Esophagus muscularis mucosa (tissue), 4 donors: Measurements from ENCODE around the gene UBL4A. TPM values are rescaled to one million over a fixed set of nuclear protein-coding genes. Genes with fewer than 3 reads are reported as not detected.
"Not testable (repeated sequence)": the region's sequence is repeated elsewhere in the genome, so short reads cannot be mapped to it uniquely, and the experiment has no call there.

Experiments
- DNase-seq: peaks from one replicate; pipeline ENCODE4 v3.0.0-alpha.2; 2017; ENCODE audit errors: extremely low spot score
- H3K27ac ChIP-seq, 4 donors: fragments of 200-600 bp; sonication (generic); replicated peaks in 1 of 4; 1 replicate in 3 of 4; 2 replicates in 1 of 4; pipeline ENCODE4 v1.5.1; 2016 to 2019; ENCODE audit warnings: mild to moderate bottlenecking in 1 of 4
- H3K27me3 ChIP-seq, 4 donors: fragments of 200-600 bp; sonication (generic); one replicate each; pipeline versions ENCODE4 v1.5.1 to v1.6.0; 2016 to 2019
- H3K36me3 ChIP-seq, 4 donors: fragments of 200-600 bp; sonication (generic); one replicate each; pipeline ENCODE4 v1.5.1; 2016 to 2019
- H3K4me1 ChIP-seq, 4 donors: fragments of 200-600 bp; sonication (generic); one replicate each; pipeline ENCODE4 v1.5.1; 2016 to 2019
- H3K4me3 ChIP-seq, 4 donors: fragments of 200-600 bp; sonication (generic); 1 replicate in 2 of 4; 2 replicates in 2 of 4; pipeline ENCODE4 v1.5.1; 2016 to 2019; ENCODE audit warnings: mild to moderate bottlenecking in 4 of 4, moderate library complexity in 1 of 4
- H3K9me3 ChIP-seq, 4 donors: fragments of 200-600 bp; sonication (generic); 1 replicate in 3 of 4; 2 replicates in 1 of 4; pipeline ENCODE4 v1.5.1; 2016 to 2019
- CTCF ChIP-seq, 3 experiments: fragments of 200-600 bp in 2 of 3; fragments of 450-650 bp in 1 of 3; sonication (generic) in 2 of 3; IDR thresholded peaks; one replicate each; pipeline ENCODE4 v1.5.1; 2017 to 2019; ENCODE audit warnings: antibody characterized with exemption in 3 of 3, mild to moderate bottlenecking in 2 of 3, moderate library complexity in 1 of 3
- EP300 ChIP-seq: sonication (generic); formaldehyde crosslinking; IDR thresholded peaks from one replicate; pipeline ENCODE4 v1.6.1; 2017; ENCODE audit warnings: antibody characterized with exemption
- POLR2A ChIP-seq: fragments of 450-650 bp; IDR thresholded peaks from one replicate; pipeline ENCODE4 v1.6.1; 2017; ENCODE audit warnings: antibody characterized with exemption, moderate library complexity, mild to moderate bottlenecking, low read depth
- POLR2AphosphoS5 ChIP-seq, 2 donors: sonication (generic); formaldehyde crosslinking; IDR thresholded peaks; one replicate each; pipeline ENCODE4 v1.6.1; 2017; ENCODE audit warnings: antibody characterized with exemption in 2 of 2
- WGBS: methylation state at CpG from one replicate; pipeline ENCODE4 v1.1.5; 2018; 5-methylcytosine and 5-hydroxymethylcytosine counted together
- intact Hi-C: fragments of 100-400 bp; cut with DNase I; formaldehyde crosslinking; loops from one replicate; pipeline ENCODE4 v1.15.1; 2023
- total RNA-seq, 4 donors: library from RNA; depleted of rRNA; stranded (reverse); fragments of >200 nt; gene quantifications; one replicate each; pipeline versions ENCODE4 v1.1.0 to v1.2.1, GENCODE V29; 2016

Gene UBL4A
- total RNA-seq, 4 donors from 2014 or later: 41.7 to 75.8 (median 57.9) TPM

DNA sequence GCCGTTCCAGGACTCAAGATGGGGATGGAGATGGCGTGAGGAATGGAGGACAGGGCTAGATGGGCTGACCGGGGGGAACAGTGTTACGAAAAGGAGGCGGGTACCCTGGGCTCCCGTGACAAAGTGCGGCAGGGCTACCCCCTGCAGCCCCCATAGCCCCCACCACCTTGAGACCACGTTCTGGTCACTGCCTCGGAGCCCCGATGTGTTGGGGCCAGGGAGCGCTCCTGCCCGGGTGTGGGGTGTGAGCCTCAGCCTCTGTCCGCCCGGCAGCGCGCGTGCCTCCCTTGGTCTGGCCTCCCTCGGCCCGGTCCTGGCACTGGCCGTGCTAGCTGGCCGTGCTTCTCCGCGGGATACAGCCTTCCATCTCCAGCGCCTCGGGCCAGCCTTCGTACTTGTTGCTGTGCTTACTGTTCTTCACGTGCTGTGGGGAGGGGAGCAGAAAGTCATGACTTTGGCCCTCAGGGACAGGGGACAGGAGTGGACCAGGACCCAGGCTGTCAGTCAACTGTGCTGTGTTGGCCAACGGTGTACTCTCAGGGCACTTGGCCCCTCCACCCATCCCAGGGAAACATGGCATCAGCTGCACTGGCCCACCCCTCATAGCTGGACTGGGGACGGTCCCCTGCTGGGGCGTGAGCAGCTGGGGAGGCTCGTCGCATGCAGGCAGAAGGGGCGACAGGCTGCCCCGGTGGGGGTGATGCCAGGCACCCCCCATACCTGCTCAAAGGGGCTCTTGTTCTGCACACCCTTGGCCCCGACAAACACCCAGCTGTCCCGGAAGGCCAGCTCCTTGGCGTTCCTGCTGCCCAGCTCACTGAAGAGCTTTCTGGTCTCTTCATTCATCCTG lies 20.3 kb upstream of the UBL4A start:
- TF ChIP-seq POLR2A (no peak), CTCF (IDR thresholded peaks at IDR 0.05) (no peak), POLR2AphosphoS5 (IDR thresholded peaks at IDR 0.05) (no peak), EP300 (no peak)
- intact Hi-C loops: no loop called here
- no peak overlapping the region for H3K4me3 ChIP-seq
- peaks cover 0 to 45% (median 31%) of the 10 kb centered on the region in 4 donors for H3K36me3 ChIP-seq
- no peaks in the 10 kb centered on the region for H3K27me3 ChIP-seq
- WGBS: 92% methylated on average over 22 of the region's 37 CpGs
- peaks cover 0 to 4% (median 0%) of the 10 kb centered on the region in 4 donors for H3K9me3 ChIP-seq
- no peak for DNase-seq
- no peaks in the 10 kb centered on the region for H3K4me1 ChIP-seq
- H3K27ac ChIP-seq: no peak overlapping the region

- 83% methylated on average over 12 of the region's 12 CpGs for WGBS
- Histone ChIP-seq H3K36me3 (peaks cover 0 to 45% (median 31%) of the 10 kb centered on the region in 4 donors), H3K4me1 (no peaks in the 10 kb centered on the region), H3K27me3 (no peaks in the 10 kb centered on the region), H3K4me3 (no peak overlapping the region), H3K27ac (no peak overlapping the region), H3K9me3 (peaks cover 0 to 4% (median 0%) of the 10 kb centered on the region in 4 donors)
- TF ChIP-seq CTCF (IDR thresholded peaks at IDR 0.05) (no peak), POLR2A (no peak), POLR2AphosphoS5 (IDR thresholded peaks at IDR 0.05) (no peak), EP300 (no peak)
- intact Hi-C loops: no loop called here
- DNase-seq: no peak
Observed at GRCh38 chrX:154505734-154506133, 19.3 kb upstream of the UBL4A start.

GRCh38 chrX:154502989-154503388 lies 16.6 kb upstream of the UBL4A start:
- no peak overlapping the region for H3K4me3 ChIP-seq
- intact Hi-C loops: no loop called here
- WGBS: 73% methylated on average over 3 of the region's 3 CpGs
- TF ChIP-seq POLR2A (no peak), POLR2AphosphoS5 (IDR thresholded peaks at IDR 0.05) (no peak), CTCF (IDR thresholded peaks at IDR 0.05) (no peak), EP300 (no peak)
- peaks cover 0 to 33% (median 24%) of the 10 kb centered on the region in 4 donors for H3K36me3 ChIP-seq
- no peaks in the 10 kb centered on the region for H3K9me3 ChIP-seq
- no peak for DNase-seq
- no peaks in the 10 kb centered on the region for H3K27me3 ChIP-seq
- H3K27ac ChIP-seq: no peak overlapping the region
- H3K4me1 ChIP-seq: no peaks in the 10 kb centered on the region

DNA sequence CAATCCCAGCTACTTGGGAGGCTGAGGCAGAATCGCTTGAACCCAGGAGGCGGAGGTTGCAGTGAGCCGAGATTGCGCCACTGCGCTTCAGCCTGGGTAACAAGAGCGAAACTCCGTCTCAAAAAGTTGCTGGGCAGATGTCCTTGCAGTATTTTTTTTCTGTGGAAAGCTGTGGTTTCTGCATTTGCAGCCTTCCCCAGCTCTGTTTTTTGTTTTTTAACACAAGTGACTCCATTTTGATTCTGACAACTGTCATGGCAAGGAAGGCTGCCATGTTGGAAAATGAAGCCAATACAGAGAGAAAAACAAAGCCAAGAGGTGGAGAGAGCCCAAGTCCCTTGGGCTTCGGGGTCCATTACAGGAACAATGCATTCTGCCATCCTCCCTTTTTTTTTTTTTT lies 15.7 kb upstream of the UBL4A start:
- WGBS: 79% methylated on average over 8 of the region's 8 CpGs

GRCh38 chrX:154501423-154501822 lies 15.0 kb upstream of the UBL4A start:
- H3K4me3 ChIP-seq, H3K27ac ChIP-seq, H3K4me1 ChIP-seq, H3K9me3 ChIP-seq, intact Hi-C loops, H3K27me3 ChIP-seq, DNase-seq: not testable (repeated sequence)
- peaks cover 0 to 17% (median 11%) of the 10 kb centered on the region in 4 donors for H3K36me3 ChIP-seq
- WGBS: 94% methylated on average over 7 of the region's 7 CpGs

More for the DNA sequence above, 15.7 kb upstream of the UBL4A start:
- DNase-seq: no peak
- no peak overlapping the region for H3K27ac ChIP-seq
- peaks cover 0 to 24% (median 18%) of the 10 kb centered on the region in 4 donors for H3K36me3 ChIP-seq
- no peak overlapping the region for H3K4me3 ChIP-seq
- no peaks in the 10 kb centered on the region for H3K9me3 ChIP-seq
- intact Hi-C loops: no loop called here
- TF ChIP-seq EP300: no peak
- no peak for TF ChIP-seq POLR2A
- TF ChIP-seq CTCF (IDR thresholded peaks at IDR 0.05): no peak
- TF ChIP-seq POLR2AphosphoS5 (IDR thresholded peaks at IDR 0.05): no peak
- no peaks in the 10 kb centered on the region for H3K27me3 ChIP-seq
- no peaks in the 10 kb centered on the region for H3K4me1 ChIP-seq

GRCh38 chrX:154496591-154497137 lies 10.2 kb upstream of the UBL4A start:
- WGBS: 69% methylated on average over 4 of the region's 4 CpGs
- H3K27ac ChIP-seq, H3K27me3 ChIP-seq, H3K9me3 ChIP-seq, intact Hi-C loops, H3K4me3 ChIP-seq, H3K4me1 ChIP-seq, H3K36me3 ChIP-seq, DNase-seq: not testable (repeated sequence)
